Measurements from ENCODE around the gene CLEC5A.

DNA sequence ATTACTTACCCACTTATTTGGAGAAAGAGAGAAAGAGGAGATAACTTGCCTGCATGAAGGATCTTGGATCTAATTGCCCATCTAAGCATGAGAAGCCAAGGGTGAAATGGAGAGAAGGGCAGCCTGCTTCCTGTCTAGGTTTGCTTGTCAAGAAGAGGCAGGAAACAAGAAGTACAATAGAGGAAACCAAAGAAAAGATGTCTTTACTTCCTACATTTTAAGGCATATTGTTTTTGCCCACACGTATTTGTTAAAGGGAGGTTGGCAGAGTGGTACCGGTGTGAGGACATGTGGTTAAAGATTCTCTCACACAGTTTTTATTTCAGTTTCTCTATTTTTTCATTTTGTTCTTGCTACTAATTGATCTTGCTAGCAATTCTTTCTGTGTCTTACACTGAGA, 32.8 kb upstream of the CLEC5A start:
- TF ChIP-seq POLR2AphosphoS5 (IDR thresholded peaks at IDR 0.05; ENCODE audit: low read depth, low read length) (no peak), TAF1 (IDR thresholded peaks at IDR 0.05; ENCODE audit: borderline replicate concordance, low read depth, low read length) (no peak)
